HG03060 (cell line): ENCODE data around the gene RELT.

Source experiments
- ATAC-seq: cut with Tn5 transposase; IDR thresholded peaks from one replicate; pipeline ENCODE4 v1.9.1; 2021; ENCODE audit warnings: low read depth, moderate number of reproducible peaks; ENCODE audit not compliant: unreplicated experiment

Gene RELT

GRCh38 chr11:73389916-73390315 lies 13.7 kb downstream of the RELT start:
- no peak for ATAC-seq

- ATAC-seq = no peak
Observed at GRCh38 chr11:73390601-73391565, 14.7 kb downstream of the RELT start.

- ATAC-seq = no peak
Observed at GRCh38 chr11:73391665-73392064, 15.5 kb downstream of the RELT start.

GRCh38 chr11:73392108-73393010 lies 16.2 kb downstream of the RELT start:
- ATAC-seq = no peak

- no peak for ATAC-seq
Observed at GRCh38 chr11:73393011-73393380, 16.8 kb downstream of the RELT start.

GRCh38 chr11:73393479-73394415 lies 17.5 kb downstream of the RELT start:
- ATAC-seq = no peak

GRCh38 chr11:73394416-73395296 lies 18.5 kb downstream of the RELT start:
- no peak for ATAC-seq

GRCh38 chr11:73395297-73396208 lies 19.4 kb downstream of the RELT start:
- ATAC-seq = no peak

GRCh38 chr11:73396251-73396930 lies 20.2 kb downstream of the RELT start:
- ATAC-seq = no peak

GRCh38 chr11:73396985-73397384 lies 20.8 kb downstream of the RELT start:
- ATAC-seq = no peak

GRCh38 chr11:73397468-73398131 lies 21.4 kb downstream of the RELT start:
- no peak for ATAC-seq

- ATAC-seq = no peak
Observed at GRCh38 chr11:73398132-73398526, 21.9 kb downstream of the RELT start.

GRCh38 chr11:73398721-73399120 lies 22.5 kb downstream of the RELT start:
- ATAC-seq = no peak

- ATAC-seq = no peak
Observed at GRCh38 chr11:73399159-73399590, 23.0 kb downstream of the RELT start.

GRCh38 chr11:73399636-73400035 lies 23.4 kb downstream of the RELT start:
- ATAC-seq = no peak

GRCh38 chr11:73400293-73400692 lies 24.1 kb downstream of the RELT start:
- no peak for ATAC-seq
